HG03439 (cell line): ENCODE measurements around the gene CCDC8.
"Not testable (repeated sequence)": the region's sequence is repeated elsewhere in the genome, so short reads cannot be mapped to it uniquely, and the experiment has no call there.

Experiments
- ATAC-seq: cut with Tn5 transposase; IDR thresholded peaks from one replicate; pipeline ENCODE4 v1.9.1; 2021; ENCODE audit warnings: mild to moderate bottlenecking, moderate library complexity; ENCODE audit not compliant: unreplicated experiment

CCDC8 gene

DNA sequence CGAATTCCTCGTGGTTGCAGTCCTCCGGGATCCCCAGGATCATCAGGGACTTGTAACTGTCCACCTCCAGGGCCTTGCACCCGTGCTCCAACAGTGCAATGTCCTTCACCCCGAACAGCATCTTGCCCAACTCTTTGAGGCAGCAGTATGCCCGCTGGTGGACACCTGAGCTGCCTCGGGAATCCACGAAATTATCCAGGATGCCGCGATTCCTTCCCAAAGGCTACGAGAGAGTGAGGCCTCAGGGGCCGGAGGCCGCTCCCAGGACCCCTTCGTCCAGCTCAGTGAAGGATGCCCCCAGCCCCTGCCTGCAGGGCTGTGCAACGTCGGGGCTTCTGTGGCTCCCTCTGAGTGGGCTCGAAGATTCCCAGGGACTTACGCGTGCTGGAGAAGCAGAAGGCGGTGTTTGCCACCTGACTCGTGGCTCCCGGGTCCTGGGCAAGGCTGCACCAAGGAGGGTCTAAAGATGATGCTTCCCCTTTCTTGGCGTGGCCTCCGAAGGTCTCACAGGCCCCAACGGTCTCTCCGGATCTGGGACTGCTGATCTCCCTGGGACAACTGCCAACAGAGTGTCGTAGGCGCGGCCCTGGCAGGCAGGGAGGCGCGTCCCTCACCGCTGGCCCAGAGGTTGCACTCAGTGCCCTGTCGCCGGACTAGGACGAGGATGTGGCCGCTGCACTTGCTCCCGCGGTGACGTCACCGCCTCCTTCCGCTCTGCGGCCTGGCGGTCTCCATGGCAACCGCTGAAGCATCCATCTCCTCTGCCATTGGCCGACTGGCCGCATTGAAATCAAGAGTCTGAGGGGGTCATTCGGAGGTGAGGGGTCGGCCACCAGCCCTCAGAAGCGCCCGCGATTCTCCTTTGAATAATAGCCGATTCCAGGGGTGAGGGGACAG is 15.1 kb upstream of the CCDC8 start, which contains the start of gene PNMA8C:
PNMA8C (minus strand) TSS at position 698 of the 897 bp plus-strand sequence; CDS start at position 121, 577 bp downstream.
- ATAC-seq = no peak

DNA sequence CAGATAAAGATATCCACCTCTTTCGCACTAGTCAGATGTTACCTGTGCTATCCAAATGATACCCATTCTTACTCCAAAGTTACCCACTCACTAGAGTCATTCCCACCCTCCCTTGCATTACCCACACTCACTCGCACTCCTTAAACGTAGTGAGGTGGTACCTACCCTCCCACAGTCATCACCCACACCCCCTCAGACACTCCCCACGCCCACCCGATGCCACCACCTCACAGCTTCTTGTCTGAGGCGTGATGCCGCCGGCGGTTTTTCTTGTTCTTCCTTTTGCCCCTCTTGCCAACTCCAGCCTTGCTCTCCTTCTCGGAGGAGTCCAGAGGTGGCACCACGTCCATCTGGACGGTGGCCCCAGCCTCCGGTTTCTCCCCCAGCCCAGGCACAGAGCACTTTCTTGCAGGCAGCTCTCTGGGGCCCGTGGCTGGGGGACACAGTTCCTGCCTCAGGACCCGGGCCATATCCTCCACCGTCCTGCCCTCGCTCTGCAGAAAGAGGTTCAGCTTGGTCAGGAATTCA is 14.2 kb upstream of the CCDC8 start:
- no peak for ATAC-seq

DNA sequence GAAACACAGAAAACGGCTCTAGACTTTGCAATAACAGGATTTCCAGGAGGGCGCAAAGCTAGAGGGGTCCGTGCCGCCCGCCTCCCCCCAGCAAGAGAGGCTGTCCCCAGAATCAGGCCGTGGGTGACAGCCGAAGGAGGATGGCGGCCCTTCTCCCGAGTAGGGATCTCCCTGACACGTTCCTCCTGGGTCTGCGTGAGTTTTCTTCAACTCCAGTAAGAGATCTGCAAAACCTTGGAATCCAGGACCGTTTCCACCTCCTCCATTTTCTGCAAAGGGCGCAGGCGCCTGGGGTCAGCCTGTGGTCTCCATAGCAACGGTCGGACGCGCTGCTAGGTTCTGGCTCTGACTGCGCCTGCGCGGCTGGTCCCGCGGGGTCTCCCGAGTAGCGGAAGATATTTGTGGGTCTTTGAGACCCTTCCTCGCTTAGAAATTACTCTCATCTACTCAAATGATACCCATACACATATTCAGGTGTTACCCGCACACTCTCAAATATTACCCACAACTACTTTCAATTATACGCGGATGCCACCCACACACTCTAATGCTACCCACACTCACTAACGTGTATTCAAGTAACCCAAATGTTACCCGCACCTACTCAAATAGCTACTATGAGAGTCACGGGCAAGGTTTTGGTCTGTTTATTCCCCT is 13.3 kb upstream of the CCDC8 start:
- ATAC-seq = no peak

DNA sequence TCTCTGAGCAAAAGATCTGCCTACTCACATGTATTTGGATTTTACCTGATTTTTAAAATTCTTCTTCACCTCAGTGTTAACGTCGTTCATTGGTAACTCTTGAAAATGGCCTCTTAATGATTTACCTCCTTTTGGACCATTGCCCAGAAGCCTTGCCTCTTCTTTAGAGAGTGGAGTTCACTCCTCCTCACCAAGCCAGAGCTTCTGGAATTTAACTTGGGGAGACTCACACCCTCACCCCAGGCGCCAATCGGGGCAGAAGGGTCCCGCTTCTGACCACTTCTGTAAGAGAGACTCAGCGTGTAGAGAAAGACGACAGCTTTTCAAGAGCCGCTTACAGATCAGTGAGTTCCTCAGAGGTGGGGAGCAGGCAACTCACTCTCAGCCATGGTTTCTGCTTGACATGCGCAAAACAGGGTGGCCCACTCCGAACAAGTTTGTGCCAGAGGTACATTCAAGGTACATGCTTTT is 12.7 kb upstream of the CCDC8 start:
- ATAC-seq = no peak

DNA sequence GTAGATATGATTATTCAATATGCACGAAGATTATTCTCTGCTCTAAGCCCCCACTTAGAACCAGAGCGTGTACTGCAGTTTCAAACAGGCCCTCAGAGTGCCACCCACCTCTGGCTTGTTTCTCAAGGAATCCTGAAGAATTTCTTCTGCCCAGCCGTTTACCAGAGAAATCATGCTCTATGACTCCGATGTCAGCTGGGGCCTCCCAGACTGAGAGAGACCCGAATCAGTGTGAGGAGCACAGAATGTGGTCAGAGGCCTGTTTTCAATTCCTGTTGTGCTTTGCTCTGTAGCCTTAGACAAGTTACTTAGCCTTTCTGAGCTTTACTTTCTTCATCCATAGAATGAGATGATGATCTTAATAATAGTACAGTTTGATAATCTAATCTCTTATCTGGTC is 9.8 kb upstream of the CCDC8 start:
- no peak for ATAC-seq

DNA sequence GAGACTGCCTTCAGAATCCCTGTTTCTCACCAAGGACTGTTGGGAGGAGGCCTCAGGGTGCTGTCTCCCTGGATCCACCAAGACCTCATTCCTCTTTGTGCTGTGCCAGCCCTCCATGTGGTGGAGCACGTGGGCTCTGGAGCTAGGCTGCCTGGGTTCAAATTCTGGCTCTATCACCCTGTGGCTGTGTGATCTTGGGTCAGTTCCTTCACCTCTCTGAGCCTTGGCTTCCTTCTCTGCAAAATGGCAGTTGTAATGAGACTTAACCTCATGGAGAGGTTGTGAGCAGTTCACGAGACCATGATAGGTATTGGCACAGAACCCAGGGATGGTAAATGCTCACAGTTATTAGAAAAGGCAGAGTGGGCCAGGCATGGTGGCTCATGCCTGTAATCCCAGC is 9.0 kb upstream of the CCDC8 start:
- ATAC-seq = no peak

DNA sequence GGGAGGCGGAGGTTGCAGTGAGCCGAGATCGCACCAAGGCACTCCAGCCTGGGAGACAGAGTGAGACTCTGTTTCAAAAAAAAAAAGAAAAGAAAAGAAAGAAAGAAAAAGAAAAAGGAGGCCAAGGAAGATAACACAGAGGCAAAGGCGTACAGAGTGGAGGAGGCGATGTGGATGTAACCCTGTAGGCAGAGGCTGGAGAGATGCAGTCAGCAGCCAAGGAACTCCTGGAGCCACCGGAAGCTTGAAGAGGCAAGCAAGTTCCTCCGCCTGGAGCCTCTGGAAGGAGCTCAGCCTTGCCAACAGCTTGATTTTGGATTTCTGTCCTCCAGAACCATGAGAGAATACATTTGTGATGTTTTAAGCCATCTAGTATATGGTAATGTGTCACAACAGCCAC is 6.7 kb upstream of the CCDC8 start:
- no peak for ATAC-seq

DNA sequence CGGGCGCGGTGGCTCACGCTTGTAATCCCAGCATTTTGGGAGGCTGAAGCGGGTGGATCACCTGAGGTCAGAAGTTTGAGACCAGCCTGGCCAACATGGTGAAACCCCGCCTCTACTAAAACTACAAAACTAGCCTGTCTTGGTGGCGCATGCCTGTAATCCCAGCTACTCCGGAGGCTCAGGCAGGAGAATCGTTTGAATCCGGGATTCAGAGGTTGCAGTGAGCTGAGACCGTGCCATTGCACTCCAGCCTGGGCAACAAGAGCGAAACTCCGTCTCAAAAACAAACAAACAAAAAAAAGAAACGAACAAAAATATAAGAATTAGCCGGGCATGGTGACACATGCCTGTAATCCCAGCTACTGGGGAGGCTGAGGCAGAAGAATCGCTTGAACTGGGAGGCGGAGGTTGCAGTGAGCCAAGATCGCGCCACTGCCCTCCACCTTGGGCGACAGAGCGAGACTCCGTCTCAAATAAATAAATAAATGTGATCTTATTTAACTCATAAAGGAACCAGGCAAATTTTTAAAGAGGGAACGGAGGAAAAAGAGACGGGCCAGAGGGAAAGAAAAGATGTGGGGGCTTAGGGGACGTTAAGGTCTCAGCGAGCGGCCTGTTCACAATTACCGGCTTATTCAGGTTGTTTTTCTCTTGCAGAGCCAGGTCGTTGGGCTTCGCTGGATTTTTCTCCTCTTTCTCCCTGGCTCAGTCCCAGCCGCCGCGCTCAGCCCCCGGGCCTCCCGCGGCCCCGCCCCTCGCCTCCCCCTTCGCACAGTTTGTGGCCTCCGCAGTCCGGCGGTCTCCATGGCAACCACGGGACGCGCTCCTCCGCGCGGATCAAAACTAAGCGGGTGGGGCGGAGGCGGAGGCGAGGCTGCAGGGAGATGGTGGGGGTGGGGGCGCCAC is 2.7 kb upstream of the CCDC8 start:
- not testable (repeated sequence) for ATAC-seq

DNA sequence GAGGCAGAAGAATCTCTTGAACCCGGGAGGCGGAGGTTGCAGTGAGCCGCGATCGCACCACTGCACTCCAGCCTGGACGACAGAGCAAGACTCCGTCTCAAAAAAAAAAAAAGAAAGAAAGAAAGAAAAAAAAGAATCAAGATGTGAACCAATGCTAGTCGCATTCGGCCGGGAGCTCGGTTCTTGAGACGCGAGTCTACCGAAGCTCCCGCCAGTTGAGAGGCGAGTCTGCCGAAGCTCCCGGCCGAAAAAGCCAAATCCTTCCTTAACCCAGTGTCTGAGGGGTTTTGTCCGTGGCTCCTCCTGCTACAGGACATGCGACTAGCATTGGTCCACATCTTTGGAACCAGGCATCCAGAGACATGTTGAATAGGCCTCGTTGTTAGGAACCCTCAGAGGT is 1.5 kb upstream of the CCDC8 start:
- ATAC-seq = not testable (repeated sequence)

DNA sequence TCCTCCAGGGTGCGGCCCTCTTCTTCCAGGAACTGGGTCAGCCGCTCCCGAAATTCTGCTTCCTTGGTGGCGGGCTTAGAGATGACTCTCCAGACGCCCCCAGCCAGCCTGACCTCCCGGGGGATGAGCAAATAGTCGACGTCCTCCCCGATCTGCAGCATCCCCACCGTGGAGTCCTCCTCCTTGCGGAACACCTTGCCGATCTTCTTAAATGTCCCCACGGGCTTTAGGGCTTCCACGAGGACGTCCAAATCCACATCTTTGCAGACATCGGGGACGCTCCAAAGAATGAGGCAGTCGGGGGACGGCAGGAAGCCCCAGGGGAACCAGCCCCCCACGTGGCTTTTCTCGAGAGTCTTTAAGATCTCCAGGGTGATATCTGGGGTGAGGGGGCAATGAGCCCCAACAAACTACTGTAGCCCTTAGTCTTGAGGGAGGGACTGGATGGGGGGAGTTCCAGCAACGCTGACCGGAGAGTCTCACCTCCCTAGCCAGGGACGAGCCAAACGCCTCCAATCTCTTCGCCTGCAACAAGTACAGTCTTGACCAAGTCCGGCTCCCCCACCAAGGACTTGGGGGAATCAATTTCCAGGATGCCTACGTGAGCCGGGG is 608 bp downstream of the CCDC8 start:
- no peak for ATAC-seq

DNA sequence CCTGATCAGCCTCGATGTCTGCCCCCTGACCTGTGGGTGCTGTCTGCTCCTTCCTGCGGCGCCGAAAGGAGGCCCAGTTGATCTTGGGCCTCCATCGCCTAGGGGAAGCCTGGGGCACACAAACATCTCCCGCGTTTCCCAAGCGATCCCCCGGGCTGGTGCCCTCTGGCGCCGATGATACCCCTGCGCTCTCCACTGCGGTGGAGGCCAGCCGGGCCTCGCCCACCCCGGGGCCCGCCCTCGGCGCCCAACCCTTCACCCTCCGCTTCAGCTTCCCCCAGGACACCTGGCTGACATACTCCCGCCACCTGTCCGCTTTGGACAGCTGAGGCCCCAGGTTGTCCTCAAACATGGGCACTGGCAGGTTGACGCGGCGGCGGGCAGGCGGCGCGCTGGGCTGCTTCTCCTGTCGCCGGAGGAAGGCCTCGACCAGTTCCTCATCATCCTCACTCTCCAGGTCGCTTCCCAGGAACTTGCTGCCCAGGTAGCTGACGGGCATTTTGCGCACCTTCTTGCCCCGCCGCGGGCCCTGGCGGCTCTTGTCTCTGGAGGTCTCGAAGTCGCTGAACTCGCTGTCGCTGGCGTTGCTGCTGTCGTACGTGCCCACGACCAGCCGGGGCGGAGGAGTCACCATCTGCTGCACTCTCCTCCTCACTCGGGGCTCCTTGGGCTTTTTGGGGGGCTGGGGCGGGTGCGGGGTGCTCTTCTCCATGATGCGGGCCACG is 1.3 kb downstream of the CCDC8 start:
- ATAC-seq = no peak

DNA sequence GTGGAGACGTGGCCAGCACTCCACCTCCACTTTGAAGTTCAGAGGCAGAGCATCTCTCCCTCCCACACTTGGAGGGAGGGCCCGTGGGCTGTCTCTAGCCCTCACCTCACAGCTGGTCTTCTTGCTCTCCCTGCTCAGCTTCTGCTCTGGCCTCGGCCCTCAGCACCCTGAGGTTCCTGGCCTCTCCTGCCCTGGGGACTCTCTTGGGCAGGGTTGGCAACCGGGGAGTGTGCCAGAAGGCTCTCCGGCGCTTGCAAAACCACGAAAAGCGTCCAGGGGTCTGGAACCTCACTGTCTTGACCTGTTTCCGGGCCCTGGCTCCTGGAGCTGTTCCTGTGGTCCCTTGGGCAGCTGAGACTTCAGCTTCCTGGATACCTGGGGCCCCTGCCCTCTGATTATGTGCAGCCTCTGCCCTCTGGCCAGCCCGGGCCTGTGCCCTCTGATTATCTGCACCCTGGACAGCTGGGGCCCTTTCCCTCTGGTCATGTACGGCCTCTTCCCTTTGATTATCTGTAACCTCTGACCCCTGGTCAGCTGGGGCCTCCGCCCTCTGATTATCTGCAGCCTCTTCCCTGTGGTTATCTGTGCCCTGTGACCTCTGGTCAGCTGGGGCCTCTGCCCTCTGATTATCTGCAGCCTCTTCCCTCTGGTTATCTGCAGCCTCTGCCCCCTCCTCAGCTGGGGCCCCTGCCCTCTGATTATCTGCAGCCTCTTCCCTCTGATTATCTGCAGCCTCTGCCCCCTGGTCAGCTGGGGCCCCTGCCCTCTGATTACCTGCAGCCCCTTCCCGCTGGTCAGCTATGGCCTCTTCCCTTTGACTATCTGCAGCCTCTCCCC is 2.1 kb downstream of the CCDC8 start:
- no peak for ATAC-seq

DNA sequence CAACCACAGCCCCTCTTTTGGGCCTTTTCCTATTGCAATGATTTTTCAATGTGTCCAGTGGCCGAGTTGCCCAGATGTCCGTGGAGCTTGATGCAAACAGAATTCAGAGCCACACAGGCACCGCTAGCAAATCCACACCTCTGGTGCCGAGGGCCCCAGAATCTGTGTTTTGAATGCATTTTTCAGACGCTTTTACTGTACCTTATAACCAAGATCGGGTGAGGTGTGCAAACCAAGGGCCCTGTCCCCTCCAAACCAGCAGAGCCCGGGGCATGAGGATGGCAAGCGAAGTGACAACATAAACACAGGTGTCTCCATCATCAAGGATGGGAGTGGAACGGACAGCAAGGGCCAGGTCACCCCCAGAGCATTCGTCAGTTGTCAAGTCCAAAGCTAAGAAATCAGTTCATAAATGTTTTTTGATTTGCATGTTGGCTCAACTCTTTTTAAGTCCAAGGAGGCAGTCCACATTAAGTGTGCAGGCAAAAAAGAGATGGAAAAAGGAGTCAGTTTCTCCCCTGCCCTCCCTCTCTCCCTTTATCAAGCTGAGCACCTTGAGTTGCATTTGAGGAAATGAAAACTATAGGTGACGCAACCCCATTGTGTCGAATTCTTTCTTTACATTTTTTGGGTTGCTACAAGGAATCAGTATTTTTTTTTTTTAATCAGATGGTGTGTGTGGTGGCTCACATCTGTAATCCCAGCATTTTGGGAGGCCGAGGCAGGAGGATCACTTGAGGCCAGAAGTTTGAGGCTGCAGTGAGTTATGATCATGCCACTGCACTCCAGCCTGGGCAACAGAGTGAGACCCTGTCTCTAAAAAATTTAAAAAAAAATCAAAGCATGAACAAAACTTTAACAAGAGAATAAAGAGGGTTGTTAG is 2.9 kb downstream of the CCDC8 start:
- no peak for ATAC-seq

DNA sequence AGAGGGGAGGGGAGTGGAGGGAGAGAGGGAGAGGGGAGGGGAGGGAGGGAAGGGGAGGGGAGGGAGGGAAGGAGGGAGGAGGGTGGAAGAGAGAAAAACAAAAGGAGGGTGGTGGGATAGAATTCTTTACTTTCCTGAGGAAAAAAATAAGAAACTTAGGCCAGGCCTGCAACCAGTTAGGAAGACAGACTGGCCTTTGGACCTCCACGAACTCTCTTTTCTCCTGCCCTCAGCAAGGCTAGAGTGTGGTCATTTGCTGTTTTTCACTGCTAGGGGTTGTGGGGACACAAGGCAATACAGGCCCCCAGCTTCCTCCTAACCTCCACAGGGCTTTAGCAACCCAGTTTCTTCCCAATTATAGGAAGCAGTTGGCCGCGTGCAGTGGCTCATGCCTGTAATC is 4.2 kb downstream of the CCDC8 start:
- no peak for ATAC-seq

DNA sequence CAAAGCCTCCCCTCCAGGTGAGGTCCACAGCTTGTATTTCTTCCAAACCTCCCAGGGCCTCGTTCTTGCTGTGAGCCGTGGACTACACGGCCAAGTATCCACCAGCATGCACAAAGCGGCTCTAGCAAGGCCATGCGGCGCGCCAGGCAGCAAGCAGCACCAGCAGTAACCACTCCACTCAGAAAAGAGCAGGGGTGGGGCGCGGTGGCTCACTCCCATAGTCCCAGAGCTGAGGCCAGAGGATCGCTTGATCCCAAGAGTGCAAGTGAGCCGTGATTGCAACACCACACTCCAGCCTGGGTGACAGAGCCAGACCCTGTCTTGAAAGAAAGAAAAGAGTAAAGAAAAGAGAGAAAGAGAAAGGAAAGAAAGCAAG is 4.7 kb downstream of the CCDC8 start:
- ATAC-seq = no peak

DNA sequence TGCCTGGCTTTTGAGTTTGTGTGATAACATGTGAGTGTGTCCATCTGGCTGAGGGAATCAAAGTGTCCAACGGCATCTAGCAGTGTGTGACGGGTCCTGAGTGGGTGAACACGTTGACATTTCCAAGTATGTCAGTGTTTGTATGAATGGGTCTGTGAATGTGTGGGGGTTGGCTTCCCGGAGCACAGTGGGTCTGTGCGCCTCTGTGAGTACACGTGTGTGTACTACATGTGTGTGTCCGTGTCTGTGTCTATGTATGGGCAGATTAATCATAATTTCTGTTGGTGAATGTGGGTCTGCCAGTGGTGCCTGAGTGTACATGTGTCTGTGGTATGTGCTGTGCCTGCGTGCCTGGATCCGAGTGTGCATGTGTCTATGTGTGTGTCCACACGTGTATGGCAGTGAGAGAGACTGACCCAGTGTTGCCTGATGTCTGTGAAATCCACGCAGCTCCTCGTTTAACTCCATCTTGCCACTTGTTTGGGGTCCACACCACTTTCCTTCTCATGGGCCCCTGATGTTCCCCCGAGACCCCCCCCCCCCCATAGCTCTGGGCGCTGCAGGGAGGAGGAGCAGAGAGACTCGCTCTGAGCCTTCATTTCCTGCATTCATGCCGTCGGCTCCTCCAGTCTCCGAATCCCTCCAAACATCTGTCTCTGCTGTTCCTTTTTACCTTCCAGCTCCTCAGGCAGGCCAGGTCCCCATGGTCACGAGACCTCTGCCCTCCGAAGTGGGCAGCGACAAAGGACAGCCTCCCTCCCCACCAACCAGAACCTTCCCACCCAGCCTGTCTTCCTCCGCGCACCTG is 5.3 kb downstream of the CCDC8 start:
- ATAC-seq = no peak

DNA sequence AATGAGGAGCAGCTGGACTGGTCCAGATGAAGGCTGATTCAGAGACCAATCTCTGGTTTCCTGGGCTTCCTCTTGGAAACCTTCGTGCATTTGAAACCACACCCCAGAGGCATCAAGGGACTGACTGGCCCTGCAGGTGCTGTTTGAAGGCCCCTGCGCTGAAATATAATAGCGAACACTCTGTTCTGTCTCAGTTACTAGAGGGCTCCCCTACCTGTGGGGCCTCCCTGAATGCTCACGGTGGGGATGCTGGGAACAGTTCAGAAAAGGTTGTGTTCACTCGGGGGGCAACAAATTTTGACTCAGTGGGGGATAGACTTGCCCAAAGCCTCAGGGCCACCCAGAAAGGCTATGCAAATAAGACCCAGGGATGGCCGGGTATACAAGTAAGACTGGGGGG is 6.4 kb downstream of the CCDC8 start:
- ATAC-seq = no peak
